ENCODE data around the gene SH3GL1.
"Not testable (repeated sequence)": the region's sequence is repeated elsewhere in the genome, so short reads cannot be mapped to it uniquely, and the experiment has no call there.

The SH3GL1 gene

DNA sequence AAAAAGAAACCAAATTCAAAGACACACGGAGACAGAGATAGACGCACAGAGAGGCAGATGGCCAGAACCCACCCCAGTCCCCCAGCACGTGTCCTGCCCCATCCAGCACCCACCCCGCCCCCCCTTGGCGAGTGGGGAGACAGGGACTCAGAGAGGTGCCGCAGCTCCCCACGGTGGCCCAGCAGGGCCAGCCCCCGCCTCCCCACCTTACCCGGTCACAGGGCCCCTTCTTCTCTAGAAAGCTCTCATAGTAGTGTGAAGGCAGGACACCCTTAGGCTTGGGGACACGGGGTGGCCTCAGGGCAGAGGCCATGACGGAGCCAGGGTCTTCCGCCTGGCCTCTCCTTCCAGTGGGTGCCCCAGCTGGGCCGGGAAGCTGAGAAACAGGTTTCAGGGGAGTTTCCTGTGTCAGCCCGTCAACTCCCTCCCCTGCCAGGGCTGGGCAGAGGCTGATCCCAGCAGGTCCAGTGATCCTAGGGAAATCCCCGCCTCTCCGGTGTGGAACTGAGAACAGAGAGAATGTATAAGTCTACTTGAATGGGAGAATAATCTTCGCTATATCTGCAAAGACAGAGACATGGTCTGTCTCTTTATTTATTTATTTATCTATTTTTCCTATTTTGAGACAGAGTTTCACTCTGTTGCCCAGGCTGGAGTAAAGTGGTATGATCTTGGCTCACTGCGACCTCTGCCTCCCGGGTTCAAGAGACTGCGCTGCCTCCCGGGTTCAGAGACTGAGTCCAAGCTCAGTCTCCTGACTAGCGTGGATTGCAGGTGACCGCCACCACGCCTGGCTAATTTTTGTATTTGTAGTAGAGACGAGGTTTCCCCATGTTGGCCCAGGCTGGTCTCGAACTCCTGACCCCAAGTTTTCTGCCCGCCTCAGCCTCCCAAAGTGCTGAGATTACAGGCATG is 61.6 kb downstream of the SH3GL1 start, which contains the start of gene STAP2:
TSS of gene STAP2 (minus strand) at position 387 of the 915 bp plus-strand sequence. CDS start at position 313, 74 bp downstream.
- Histone ChIP-seq H3K4me3 (ENCODE audit: low read length) (peak within 1 kb of the TSS; percentile 56), H3K9me3 (ENCODE audit: control insufficient read depth, low read depth, low read length) (no peaks in the 10 kb centered on the region), H3K27me3 (ENCODE audit: control insufficient read depth, insufficient read depth, low read length) (no peaks in the 10 kb centered on the region), H3K36me3 (ENCODE audit: control insufficient read depth, low read depth, low read length) (no peaks in the 10 kb centered on the region), H3K9ac (ENCODE audit: low read length) (peak within 1 kb of the TSS; percentile 29), H3K4me1 (ENCODE audit: control insufficient read depth, low read depth, low read length) (peaks cover 4% of the 10 kb centered on the region), H3K27ac (ENCODE audit: low read length) (no peak within 1 kb of the TSS)

DNA sequence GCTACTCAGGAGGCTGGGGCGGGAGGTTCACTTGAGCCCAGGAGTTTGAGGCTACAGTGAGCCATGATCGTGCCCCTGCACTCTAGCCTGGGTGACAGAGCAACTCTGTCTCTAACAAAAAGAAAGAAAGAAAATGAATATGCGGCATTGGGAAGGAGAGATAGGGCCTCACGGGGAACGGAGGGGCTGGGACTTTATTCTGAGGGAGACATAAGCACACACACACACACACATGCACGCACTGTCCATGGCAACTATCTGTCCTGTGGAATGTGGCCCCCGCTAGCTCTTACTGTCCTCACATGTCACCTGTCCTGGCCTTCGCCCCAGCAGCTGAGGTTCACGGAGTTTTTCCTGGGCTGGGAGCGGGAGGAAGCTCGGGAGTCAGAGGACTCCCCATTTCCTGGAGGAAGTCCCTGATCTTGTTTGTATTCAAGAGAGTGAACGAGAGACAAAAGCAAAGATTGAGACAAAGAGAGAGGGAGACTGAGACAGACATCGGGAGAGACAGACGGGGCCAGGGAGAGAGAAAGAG is 62.4 kb downstream of the SH3GL1 start:
- H3K9ac ChIP-seq (ENCODE audit: low read length): peak overlapping the region; percentile 29

DNA sequence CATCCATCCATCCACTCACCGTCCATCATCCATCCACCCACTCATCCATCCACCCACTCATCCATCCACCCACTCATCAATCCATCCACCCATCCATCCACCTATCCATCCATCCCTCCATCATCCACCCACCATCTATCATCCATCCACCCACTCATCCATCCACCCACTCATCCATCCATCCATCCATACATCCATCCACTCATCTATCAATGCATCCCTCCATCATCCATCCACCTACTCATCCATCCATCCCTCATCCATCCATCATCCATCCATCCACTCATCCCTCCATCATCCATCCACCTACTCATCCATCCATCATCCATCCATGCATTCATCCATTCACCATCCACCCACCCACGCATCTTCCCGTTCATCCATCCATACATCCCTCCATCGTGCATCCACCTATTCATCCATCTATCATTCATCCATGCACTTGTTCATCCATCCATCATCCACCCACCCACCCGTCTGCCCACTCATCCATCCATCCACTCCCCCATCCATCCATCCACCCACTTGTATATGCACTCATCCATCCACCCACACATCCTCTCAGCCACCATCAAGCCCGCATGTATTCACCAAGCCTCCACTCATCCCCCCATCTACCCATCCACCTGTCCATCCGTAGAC is 65.3 kb downstream of the SH3GL1 start:
- Histone ChIP-seq H3K27ac (ENCODE audit: low read length) (no peak overlapping the region), H3K27me3 (ENCODE audit: control insufficient read depth, insufficient read depth, low read length) (no peaks in the 10 kb centered on the region), H3K9ac (ENCODE audit: low read length) (no peak overlapping the region), H3K4me3 (ENCODE audit: low read length) (no peak overlapping the region), H3K4me1 (ENCODE audit: control insufficient read depth, low read depth, low read length) (no peaks in the 10 kb centered on the region), H3K36me3 (ENCODE audit: control insufficient read depth, low read depth, low read length) (no peaks in the 10 kb centered on the region), H3K9me3 (ENCODE audit: control insufficient read depth, low read depth, low read length) (no peaks in the 10 kb centered on the region)

More for the DNA sequence above, 62.4 kb downstream of the SH3GL1 start:
- Histone ChIP-seq H3K4me1 (ENCODE audit: control insufficient read depth, low read depth, low read length) (peaks cover 4% of the 10 kb centered on the region), H3K4me3 (ENCODE audit: low read length) (peak overlapping the region; percentile 56), H3K36me3 (ENCODE audit: control insufficient read depth, low read depth, low read length) (no peaks in the 10 kb centered on the region), H3K9me3 (ENCODE audit: control insufficient read depth, low read depth, low read length) (no peaks in the 10 kb centered on the region), H3K27ac (ENCODE audit: low read length) (no peak overlapping the region), H3K27me3 (ENCODE audit: control insufficient read depth, insufficient read depth, low read length) (no peaks in the 10 kb centered on the region)

DNA sequence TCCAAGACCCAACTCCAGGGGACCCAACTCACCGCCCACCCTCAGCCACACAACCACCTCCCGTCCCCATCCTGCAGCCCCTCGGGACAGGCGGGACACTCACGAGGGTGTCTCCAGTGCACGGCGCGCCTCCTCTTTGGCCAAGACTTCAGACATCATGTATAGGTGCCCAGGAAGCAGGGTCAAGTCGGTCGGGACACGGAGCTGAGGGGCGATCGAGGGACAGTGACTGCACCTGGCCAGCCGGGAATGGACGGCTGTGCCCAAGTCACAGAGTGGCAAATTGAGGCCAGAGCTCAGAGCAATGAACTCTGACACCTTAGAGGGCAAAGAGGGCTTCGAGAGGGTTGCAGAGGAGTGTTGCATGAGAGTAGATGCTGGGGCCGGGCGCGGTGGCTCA is 70.5 kb downstream of the SH3GL1 start:
- Histone ChIP-seq H3K36me3 (ENCODE audit: control insufficient read depth, low read depth, low read length) (no peaks in the 10 kb centered on the region), H3K4me3 (ENCODE audit: low read length) (no peak overlapping the region), H3K27me3 (ENCODE audit: control insufficient read depth, insufficient read depth, low read length) (no peaks in the 10 kb centered on the region), H3K4me1 (ENCODE audit: control insufficient read depth, low read depth, low read length) (peaks cover 3% of the 10 kb centered on the region), H3K9me3 (ENCODE audit: control insufficient read depth, low read depth, low read length) (no peaks in the 10 kb centered on the region), H3K9ac (ENCODE audit: low read length) (no peak overlapping the region), H3K27ac (ENCODE audit: low read length) (no peak overlapping the region)

DNA sequence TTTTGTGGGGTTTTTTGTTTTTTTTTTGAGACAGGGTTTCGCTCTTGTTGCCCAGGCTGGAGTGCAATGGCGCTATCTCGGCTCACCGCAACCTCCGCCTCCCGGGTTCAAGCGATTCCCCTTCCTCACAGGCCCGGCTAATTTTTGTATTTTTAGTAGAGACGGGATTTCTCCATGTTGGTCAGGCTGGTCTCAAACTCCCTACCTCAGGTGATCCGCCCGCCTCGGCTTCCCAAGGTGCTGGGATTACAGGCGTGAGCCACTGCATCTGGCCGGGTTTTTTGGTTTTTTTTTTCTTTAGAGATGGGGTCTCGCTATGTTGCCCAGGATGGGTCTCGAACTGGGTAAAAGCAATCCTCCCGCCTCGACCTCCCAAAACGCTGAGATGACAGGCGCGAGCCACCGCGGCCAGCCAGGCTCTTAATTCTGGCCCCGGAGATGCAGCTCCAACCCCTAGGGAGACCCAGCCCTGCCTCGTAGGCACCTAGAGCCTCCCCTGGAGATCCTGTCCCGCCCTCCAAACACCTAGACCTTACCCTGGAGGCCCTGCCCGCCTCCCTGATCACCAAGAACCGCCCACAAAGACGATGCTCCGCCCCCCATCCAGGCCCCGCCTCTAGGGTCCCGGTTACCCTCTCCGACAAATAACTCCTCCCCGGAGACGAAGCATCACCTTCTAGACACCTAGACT is 71.2 kb downstream of the SH3GL1 start:
- H3K9me3 ChIP-seq (ENCODE audit: control insufficient read depth, low read depth, low read length); H3K36me3 ChIP-seq (ENCODE audit: control insufficient read depth, low read depth, low read length); H3K27ac ChIP-seq (ENCODE audit: low read length); H3K27me3 ChIP-seq (ENCODE audit: control insufficient read depth, insufficient read depth, low read length); H3K4me1 ChIP-seq (ENCODE audit: control insufficient read depth, low read depth, low read length): not testable (repeated sequence)
- Histone ChIP-seq H3K9ac (ENCODE audit: low read length) (peak overlapping the region; percentile 62), H3K4me3 (ENCODE audit: low read length) (peak overlapping the region; percentile 83)

DNA sequence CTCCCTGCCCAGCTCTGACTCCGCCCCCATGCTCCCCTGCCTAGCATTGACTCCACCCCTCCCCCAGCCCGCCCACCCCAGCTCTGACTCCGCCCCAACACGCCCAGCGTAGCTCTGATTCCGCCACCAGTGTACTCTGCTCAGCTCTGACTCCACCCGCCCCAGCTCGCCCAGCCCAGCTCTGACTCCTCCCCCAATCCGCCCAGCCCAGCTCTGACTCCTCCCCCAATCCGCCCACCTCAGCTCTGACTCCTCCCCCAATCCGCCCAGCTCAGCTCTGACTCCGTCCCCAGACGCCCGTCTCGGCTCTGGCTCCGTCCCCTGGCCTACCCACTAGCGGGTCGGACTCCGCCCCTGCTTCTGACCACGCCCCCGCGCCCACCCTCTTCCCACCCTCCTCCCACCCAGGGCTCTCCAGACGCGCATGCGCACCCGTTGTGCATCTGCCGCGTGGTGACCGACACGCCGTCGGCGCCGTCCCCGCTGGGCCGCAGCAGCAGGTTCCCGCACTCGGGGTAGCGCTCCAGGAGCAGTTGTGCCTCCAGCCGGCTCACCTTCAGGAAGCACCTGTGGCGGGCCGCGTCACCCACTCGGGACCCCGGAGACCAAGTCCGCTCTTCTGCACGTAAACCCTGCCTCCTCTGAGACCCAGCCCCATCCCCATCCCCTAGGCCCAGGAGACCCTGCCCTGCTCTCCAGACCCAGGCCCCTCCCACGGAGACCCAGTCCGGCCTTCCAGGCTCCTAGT is 71.9 kb downstream of the SH3GL1 start:
- Histone ChIP-seq H3K27ac (ENCODE audit: low read length) (no peak overlapping the region), H3K36me3 (ENCODE audit: control insufficient read depth, low read depth, low read length) (no peaks in the 10 kb centered on the region), H3K4me1 (ENCODE audit: control insufficient read depth, low read depth, low read length) (peaks cover 3% of the 10 kb centered on the region), H3K9me3 (ENCODE audit: control insufficient read depth, low read depth, low read length) (no peaks in the 10 kb centered on the region), H3K4me3 (ENCODE audit: low read length) (peak overlapping the region; percentile 83), H3K9ac (ENCODE audit: low read length) (peak overlapping the region; percentile 62), H3K27me3 (ENCODE audit: control insufficient read depth, insufficient read depth, low read length) (no peaks in the 10 kb centered on the region)

DNA sequence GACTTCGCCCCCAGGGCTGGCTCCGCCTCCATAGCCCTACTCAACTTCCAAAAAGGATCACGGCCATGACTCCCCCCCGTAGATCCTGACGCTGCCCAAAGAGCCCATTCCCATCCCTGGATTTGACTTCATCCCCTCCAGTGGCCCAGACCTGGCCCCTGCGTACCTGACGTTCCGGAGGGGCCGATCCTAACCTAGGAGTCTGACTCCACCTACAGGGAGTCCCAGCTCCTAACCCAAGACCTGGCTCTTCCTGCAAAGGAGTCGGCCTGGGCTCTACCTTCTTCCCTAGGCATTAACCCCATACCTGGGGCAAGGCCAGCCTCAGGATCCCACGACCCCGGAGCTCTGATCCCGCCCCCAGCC is 72.5 kb downstream of the SH3GL1 start:
- no peak overlapping the region for H3K27ac ChIP-seq (ENCODE audit: low read length)

DNA sequence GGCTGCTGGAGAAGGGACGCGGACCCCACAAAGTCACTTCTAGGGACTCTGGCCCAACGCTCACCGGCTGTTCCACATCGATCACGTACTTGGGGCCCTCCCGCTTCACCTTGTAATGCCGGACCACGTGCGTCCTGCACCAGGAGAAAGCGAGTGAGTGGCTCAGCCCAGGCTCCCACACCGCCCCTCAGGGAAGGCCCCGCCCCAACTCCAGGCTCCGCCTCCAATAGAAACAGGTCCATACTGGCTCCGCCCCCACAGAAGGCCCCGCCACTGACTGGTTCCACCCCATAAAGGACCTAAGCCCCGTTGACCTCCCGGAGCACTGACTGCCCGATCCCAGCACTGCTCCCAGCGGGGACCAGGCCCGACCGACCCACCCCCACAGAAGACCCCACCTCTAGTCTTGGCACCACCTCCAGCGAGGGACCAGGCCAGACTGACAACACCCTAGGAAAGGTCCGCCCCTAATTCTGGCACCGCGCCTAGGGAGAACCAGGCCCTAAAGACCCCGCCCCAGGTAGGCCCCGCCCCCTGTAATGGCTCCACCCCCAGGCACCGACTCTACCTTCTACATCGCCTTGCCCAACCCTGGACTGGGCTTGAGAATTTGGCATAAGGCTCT is 73.0 kb downstream of the SH3GL1 start:
- Histone ChIP-seq H3K36me3 (ENCODE audit: control insufficient read depth, low read depth, low read length) (no peaks in the 10 kb centered on the region), H3K9ac (ENCODE audit: low read length) (peak overlapping the region; percentile 54), H3K4me1 (ENCODE audit: control insufficient read depth, low read depth, low read length) (peaks cover 3% of the 10 kb centered on the region), H3K9me3 (ENCODE audit: control insufficient read depth, low read depth, low read length) (no peaks in the 10 kb centered on the region), H3K27ac (ENCODE audit: low read length) (no peak overlapping the region), H3K27me3 (ENCODE audit: control insufficient read depth, insufficient read depth, low read length) (no peaks in the 10 kb centered on the region), H3K4me3 (ENCODE audit: low read length) (peak overlapping the region; percentile 61)

More for the DNA sequence above, 72.5 kb downstream of the SH3GL1 start:
- Histone ChIP-seq H3K27me3 (ENCODE audit: control insufficient read depth, insufficient read depth, low read length) (no peaks in the 10 kb centered on the region), H3K4me1 (ENCODE audit: control insufficient read depth, low read depth, low read length) (peaks cover 3% of the 10 kb centered on the region), H3K9ac (ENCODE audit: low read length) (no peak overlapping the region), H3K36me3 (ENCODE audit: control insufficient read depth, low read depth, low read length) (no peaks in the 10 kb centered on the region), H3K4me3 (ENCODE audit: low read length) (peak overlapping the region; percentile 61), H3K9me3 (ENCODE audit: control insufficient read depth, low read depth, low read length) (no peaks in the 10 kb centered on the region)

DNA sequence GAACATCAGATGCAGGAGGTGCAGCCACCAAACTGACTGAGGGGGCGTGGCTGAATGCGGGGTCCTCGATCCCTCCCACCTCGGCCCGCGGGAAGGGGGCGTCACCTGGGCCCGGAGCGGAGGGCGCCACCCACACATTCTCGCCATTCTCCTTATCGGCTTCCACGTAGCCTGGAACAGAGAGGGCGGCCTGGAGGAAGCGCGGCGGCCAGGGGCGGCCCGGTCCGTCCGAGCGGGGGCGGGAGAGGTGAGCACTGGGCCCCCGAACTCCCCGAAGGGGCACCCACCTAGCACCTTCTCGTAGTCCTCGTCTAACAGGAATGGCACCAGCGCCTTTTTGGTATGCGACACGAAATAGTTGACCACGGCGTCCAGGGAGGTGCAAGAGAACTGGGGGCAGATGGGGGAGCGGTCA is 73.5 kb downstream of the SH3GL1 start:
- Histone ChIP-seq H3K4me3 (ENCODE audit: low read length) (peak overlapping the region; percentile 61), H3K9ac (ENCODE audit: low read length) (peak overlapping the region; percentile 54), H3K27me3 (ENCODE audit: control insufficient read depth, insufficient read depth, low read length) (no peaks in the 10 kb centered on the region)

DNA sequence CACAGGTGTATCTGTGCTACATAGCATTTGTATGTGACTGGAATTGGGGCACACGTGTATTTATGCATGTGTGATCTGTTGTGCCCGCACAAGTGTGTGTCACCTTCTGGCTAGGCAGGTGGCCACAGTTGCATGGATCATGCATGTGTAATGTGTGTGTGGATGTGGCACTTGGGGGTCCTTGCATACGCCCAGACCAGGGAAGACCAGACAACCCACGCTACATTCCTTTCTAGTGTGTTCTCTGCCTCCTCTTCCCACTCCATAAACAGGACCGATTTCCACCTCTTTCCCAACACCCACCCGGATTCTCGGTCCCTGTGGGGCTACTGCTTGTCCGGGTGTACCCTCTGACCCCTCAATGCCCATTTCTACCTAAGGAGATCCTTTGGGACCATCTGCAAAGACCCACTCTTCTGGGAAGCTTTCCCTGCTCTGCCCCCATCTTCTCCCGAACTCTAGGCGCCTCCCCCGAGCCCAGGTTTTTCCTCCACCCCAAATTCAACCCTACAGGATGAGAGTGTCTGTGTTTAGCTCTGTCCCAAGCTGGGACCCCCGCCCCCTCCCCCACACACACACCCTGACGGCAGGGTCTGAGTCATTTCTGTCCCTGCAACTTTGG is 74.0 kb downstream of the SH3GL1 start:
- no peaks in the 10 kb centered on the region for H3K36me3 ChIP-seq (ENCODE audit: control insufficient read depth, low read depth, low read length)
- no peak overlapping the region for H3K27ac ChIP-seq (ENCODE audit: low read length)
- H3K27me3 ChIP-seq (ENCODE audit: control insufficient read depth, insufficient read depth, low read length): no peaks in the 10 kb centered on the region
- no peak overlapping the region for H3K9ac ChIP-seq (ENCODE audit: low read length)
- no peaks in the 10 kb centered on the region for H3K9me3 ChIP-seq (ENCODE audit: control insufficient read depth, low read depth, low read length)
- peak overlapping the region; percentile 61 for H3K4me3 ChIP-seq (ENCODE audit: low read length)
- peaks cover 3% of the 10 kb centered on the region for H3K4me1 ChIP-seq (ENCODE audit: control insufficient read depth, low read depth, low read length)

More for the DNA sequence above, 73.5 kb downstream of the SH3GL1 start:
- H3K9me3 ChIP-seq (ENCODE audit: control insufficient read depth, low read depth, low read length): no peaks in the 10 kb centered on the region
- no peaks in the 10 kb centered on the region for H3K36me3 ChIP-seq (ENCODE audit: control insufficient read depth, low read depth, low read length)
- no peak overlapping the region for H3K27ac ChIP-seq (ENCODE audit: low read length)
- peaks cover 3% of the 10 kb centered on the region for H3K4me1 ChIP-seq (ENCODE audit: control insufficient read depth, low read depth, low read length)

Data from iPS-18a (cell line).